ENCODE results near the gene OLIG2.
A peak's percentile ranks its signal among the peaks of the same experiment; 100 is the strongest.

OLIG2 gene

GRCh38 chr21:33027401-33028286 lies 1.9 kb downstream of the OLIG2 start:
- Histone ChIP-seq H2AK5ac (ENCODE audit: low read length, severe bottlenecking) (no peak overlapping the region), H3K27me3 (ENCODE audit: control insufficient read depth in 1 of 2, insufficient read depth in 1 of 2, low read length in 2 of 2) (peaks cover 92 to 99% of the 10 kb centered on the region in 2 experiments), H2BK120ac (ENCODE audit: low read depth, low read length) (no peak overlapping the region), H4K8ac (ENCODE audit: low read length) (no peak overlapping the region), H3K14ac (ENCODE audit: low read length in 2 of 2) (no peak overlapping the region), H2BK15ac (ENCODE audit: low read depth, poor library complexity, severe bottlenecking) (no peak overlapping the region), H3K9me3 (ENCODE audit: control insufficient read depth, low read length) (peaks cover 8% of the 10 kb centered on the region), H3K27ac (ENCODE audit: low read length, poor library complexity, severe bottlenecking) (no peak overlapping the region), H3K23ac (ENCODE audit: low read length in 2 of 2) (no peak overlapping the region), H3K4ac (ENCODE audit: low read depth in 1 of 2, low read length in 2 of 2) (no peak overlapping the region), H2BK5ac (ENCODE audit: low read depth, low read length, poor library complexity, severe bottlenecking) (no peak overlapping the region), H3K36me3 (ENCODE audit: control insufficient read depth in 1 of 2, insufficient read depth in 2 of 2, low read depth in 1 of 2, low read length in 2 of 2) (no peaks in the 10 kb centered on the region), H3K18ac (ENCODE audit: low read depth in 1 of 2, low read length in 2 of 2) (no peak overlapping the region), H3K79me1 (replicated peaks; ENCODE audit: low read length, poor library complexity, severe bottlenecking) (no peaks in the 10 kb centered on the region), H3K4me2 (ENCODE audit: low read length, poor library complexity, severe bottlenecking) (no peak overlapping the region), H4K91ac (ENCODE audit: low read length) (no peak overlapping the region), H3K4me3 (ENCODE audit: insufficient read depth in 1 of 2, low read depth in 1 of 2, low read length in 2 of 2) (no peak overlapping the region), H2AFZ (ENCODE audit: low read depth, low read length) (no peak overlapping the region), H3K9ac (ENCODE audit: low read length) (no peak overlapping the region), H2BK12ac (ENCODE audit: low read length in 2 of 2) (no peak overlapping the region), H3K4me1 (ENCODE audit: control insufficient read depth, insufficient read depth, low read depth, low read length) (peaks cover 13% of the 10 kb centered on the region)
- 60% methylated on average over 79 of the region's 85 CpGs for WGBS
- DNase-seq = no peak

GRCh38 chr21:33028287-33028670 lies 2.5 kb downstream of the OLIG2 start:
- no peak for DNase-seq
- H3K79me1 ChIP-seq (replicated peaks; ENCODE audit: low read length, poor library complexity, severe bottlenecking) = no peaks in the 10 kb centered on the region
- H2BK120ac ChIP-seq (ENCODE audit: low read depth, low read length) = no peak overlapping the region
- H4K91ac ChIP-seq (ENCODE audit: low read length) = no peak overlapping the region
- no peak overlapping the region for H3K4me3 ChIP-seq (ENCODE audit: insufficient read depth in 1 of 2, low read depth in 1 of 2, low read length in 2 of 2)
- H2AK5ac ChIP-seq (ENCODE audit: low read length, severe bottlenecking) = no peak overlapping the region
- H3K14ac ChIP-seq (ENCODE audit: low read length in 2 of 2) = no peak overlapping the region
- H2BK15ac ChIP-seq (ENCODE audit: low read depth, poor library complexity, severe bottlenecking) = no peak overlapping the region
- no peak overlapping the region for H3K4ac ChIP-seq (ENCODE audit: low read depth in 1 of 2, low read length in 2 of 2)
- peaks cover 8% of the 10 kb centered on the region for H3K9me3 ChIP-seq (ENCODE audit: control insufficient read depth, low read length)
- no peak overlapping the region for H2AFZ ChIP-seq (ENCODE audit: low read depth, low read length)
- H2BK5ac ChIP-seq (ENCODE audit: low read depth, low read length, poor library complexity, severe bottlenecking) = no peak overlapping the region
- H3K27ac ChIP-seq (ENCODE audit: low read length, poor library complexity, severe bottlenecking) = no peak overlapping the region
- no peak overlapping the region for H4K8ac ChIP-seq (ENCODE audit: low read length)
- peaks cover 13% of the 10 kb centered on the region for H3K4me1 ChIP-seq (ENCODE audit: control insufficient read depth, insufficient read depth, low read depth, low read length)
- H3K36me3 ChIP-seq (ENCODE audit: control insufficient read depth in 1 of 2, insufficient read depth in 2 of 2, low read depth in 1 of 2, low read length in 2 of 2) = no peaks in the 10 kb centered on the region
- no peak overlapping the region for H3K18ac ChIP-seq (ENCODE audit: low read depth in 1 of 2, low read length in 2 of 2)
- H3K27me3 ChIP-seq (ENCODE audit: control insufficient read depth in 1 of 2, insufficient read depth in 1 of 2, low read length in 2 of 2) = peaks cover 90 to 99% of the 10 kb centered on the region in 2 experiments
- H3K4me2 ChIP-seq (ENCODE audit: low read length, poor library complexity, severe bottlenecking) = no peak overlapping the region
- 76% methylated on average over 9 of the region's 15 CpGs for WGBS
- H2BK12ac ChIP-seq (ENCODE audit: low read length in 2 of 2) = no peak overlapping the region
- no peak overlapping the region for H3K23ac ChIP-seq (ENCODE audit: low read length in 2 of 2)
- H3K9ac ChIP-seq (ENCODE audit: low read length) = no peak overlapping the region

GRCh38 chr21:33028773-33029384 lies 3.1 kb downstream of the OLIG2 start:
- Histone ChIP-seq H2BK12ac (ENCODE audit: low read length in 2 of 2) (no peak overlapping the region), H3K79me1 (replicated peaks; ENCODE audit: low read length, poor library complexity, severe bottlenecking) (no peaks in the 10 kb centered on the region), H3K23ac (ENCODE audit: low read length in 2 of 2) (no peak overlapping the region), H3K27ac (ENCODE audit: low read length, poor library complexity, severe bottlenecking) (no peak overlapping the region), H3K9me3 (ENCODE audit: control insufficient read depth, low read length) (peaks cover 8% of the 10 kb centered on the region), H3K9ac (ENCODE audit: low read length) (no peak overlapping the region), H3K18ac (ENCODE audit: low read depth in 1 of 2, low read length in 2 of 2) (no peak overlapping the region), H2AK5ac (ENCODE audit: low read length, severe bottlenecking) (no peak overlapping the region), H3K4me3 (ENCODE audit: insufficient read depth in 1 of 2, low read depth in 1 of 2, low read length in 2 of 2) (peak overlapping the region in 1 of 2 experiments; percentile 48), H4K91ac (ENCODE audit: low read length) (no peak overlapping the region), H2AFZ (ENCODE audit: low read depth, low read length) (no peak overlapping the region), H2BK15ac (ENCODE audit: low read depth, poor library complexity, severe bottlenecking) (no peak overlapping the region), H3K4ac (ENCODE audit: low read depth in 1 of 2, low read length in 2 of 2) (no peak overlapping the region), H2BK5ac (ENCODE audit: low read depth, low read length, poor library complexity, severe bottlenecking) (no peak overlapping the region), H3K4me2 (ENCODE audit: low read length, poor library complexity, severe bottlenecking) (no peak overlapping the region), H3K36me3 (ENCODE audit: control insufficient read depth in 1 of 2, insufficient read depth in 2 of 2, low read depth in 1 of 2, low read length in 2 of 2) (no peaks in the 10 kb centered on the region), H3K27me3 (ENCODE audit: control insufficient read depth in 1 of 2, insufficient read depth in 1 of 2, low read length in 2 of 2) (peaks cover 90 to 99% of the 10 kb centered on the region in 2 experiments), H4K8ac (ENCODE audit: low read length) (no peak overlapping the region), H2BK120ac (ENCODE audit: low read depth, low read length) (no peak overlapping the region), H3K14ac (ENCODE audit: low read length in 2 of 2) (no peak overlapping the region), H3K4me1 (ENCODE audit: control insufficient read depth, insufficient read depth, low read depth, low read length) (peaks cover 12% of the 10 kb centered on the region)
- WGBS = 63% methylated on average over 25 of the region's 28 CpGs
- DNase-seq = no peak

GRCh38 chr21:33029385-33029921 lies 3.7 kb downstream of the OLIG2 start:
- H3K4me3 ChIP-seq (ENCODE audit: insufficient read depth in 1 of 2, low read depth in 1 of 2, low read length in 2 of 2) = peak overlapping the region in 1 of 2 experiments; percentile 48
- no peak overlapping the region for H3K23ac ChIP-seq (ENCODE audit: low read length in 2 of 2)
- WGBS = 47% methylated on average over 19 of the region's 19 CpGs
- H2BK12ac ChIP-seq (ENCODE audit: low read length in 2 of 2) = no peak overlapping the region
- peaks cover 90 to 99% of the 10 kb centered on the region in 2 experiments for H3K27me3 ChIP-seq (ENCODE audit: control insufficient read depth in 1 of 2, insufficient read depth in 1 of 2, low read length in 2 of 2)
- peaks cover 8% of the 10 kb centered on the region for H3K9me3 ChIP-seq (ENCODE audit: control insufficient read depth, low read length)
- H2AK5ac ChIP-seq (ENCODE audit: low read length, severe bottlenecking) = no peak overlapping the region
- H3K9ac ChIP-seq (ENCODE audit: low read length) = no peak overlapping the region
- H3K18ac ChIP-seq (ENCODE audit: low read depth in 1 of 2, low read length in 2 of 2) = no peak overlapping the region
- H3K14ac ChIP-seq (ENCODE audit: low read length in 2 of 2) = no peak overlapping the region
- H4K8ac ChIP-seq (ENCODE audit: low read length) = no peak overlapping the region
- H2AFZ ChIP-seq (ENCODE audit: low read depth, low read length) = no peak overlapping the region
- DNase-seq = no peak
- H3K79me1 ChIP-seq (replicated peaks; ENCODE audit: low read length, poor library complexity, severe bottlenecking) = no peaks in the 10 kb centered on the region
- H2BK15ac ChIP-seq (ENCODE audit: low read depth, poor library complexity, severe bottlenecking) = no peak overlapping the region
- H2BK5ac ChIP-seq (ENCODE audit: low read depth, low read length, poor library complexity, severe bottlenecking) = no peak overlapping the region
- no peaks in the 10 kb centered on the region for H3K36me3 ChIP-seq (ENCODE audit: control insufficient read depth in 1 of 2, insufficient read depth in 2 of 2, low read depth in 1 of 2, low read length in 2 of 2)
- H2BK120ac ChIP-seq (ENCODE audit: low read depth, low read length) = no peak overlapping the region
- H4K91ac ChIP-seq (ENCODE audit: low read length) = no peak overlapping the region
- H3K4me1 ChIP-seq (ENCODE audit: control insufficient read depth, insufficient read depth, low read depth, low read length) = peaks cover 12% of the 10 kb centered on the region
- no peak overlapping the region for H3K4me2 ChIP-seq (ENCODE audit: low read length, poor library complexity, severe bottlenecking)
- H3K27ac ChIP-seq (ENCODE audit: low read length, poor library complexity, severe bottlenecking) = no peak overlapping the region
- H3K4ac ChIP-seq (ENCODE audit: low read depth in 1 of 2, low read length in 2 of 2) = no peak overlapping the region

Measured in mesenchymal stem cell (in vitro differentiated cells and primary cell).